Right lobe of liver (tissue), 6 donors: ENCODE data around the gene CDC42BPB. TPM values are rescaled to one million over a fixed set of nuclear protein-coding genes. Genes with fewer than 3 reads are reported as not detected.

Experiments
- ATAC-seq, 4 donors: fragments of 200-7000 bp; cut with Tn5 transposase; one replicate each; pipeline ENCODE4 v1.9.1; 2020; ENCODE audit warnings: mild to moderate bottlenecking in 4 of 4, moderate library complexity in 4 of 4
- DNase-seq, 3 donors: peaks; one replicate each; pipeline ENCODE4 v3.0.0-alpha.2; 2020
- H3K27ac ChIP-seq, 3 donors: fragments of 200-600 bp; one replicate each; pipeline ENCODE4 v1.8.0; 2022
- H3K27me3 ChIP-seq, 2 donors: fragments of 200-600 bp; one replicate each; pipeline ENCODE4 v1.8.0; 2022
- H3K36me3 ChIP-seq, 4 donors: fragments of 200-600 bp; sonication (generic) in 1 of 4; one replicate each; pipeline versions ENCODE4 v1.5.1 to v1.8.0; 2017 to 2022; ENCODE audit warnings: control low read depth in 1 of 4
- H3K4me1 ChIP-seq, 4 donors: fragments of 200-600 bp; sonication (generic) in 1 of 4; one replicate each; pipeline versions ENCODE4 v1.5.1 to v1.8.0; 2017 to 2022; ENCODE audit warnings: control low read depth in 1 of 4
- H3K4me3 ChIP-seq, 3 donors: fragments of 200-600 bp; one replicate each; pipeline ENCODE4 v1.8.0; 2022
- H3K9me3 ChIP-seq, 4 donors: fragments of 200-600 bp; sonication (generic) in 1 of 4; one replicate each; pipeline versions ENCODE4 v1.5.1 to v1.8.0; 2017 to 2022; ENCODE audit warnings: control low read depth in 1 of 4
- CTCF ChIP-seq, 4 donors: fragments of 200-600 bp in 3 of 4; fragments of 450-650 bp in 1 of 4; IDR thresholded peaks; one replicate each; pipeline versions ENCODE4 v1.5.1 to v1.8.0; 2016 to 2022; ENCODE audit warnings: antibody characterized with exemption in 4 of 4, mild to moderate bottlenecking in 2 of 4
- POLR2A ChIP-seq: fragments of 450-650 bp; IDR thresholded peaks from one replicate; pipeline ENCODE4 v1.6.1; 2017; ENCODE audit warnings: antibody characterized with exemption, mild to moderate bottlenecking
- WGBS: methylation state at CpG from one replicate; pipeline ENCODE4 v1.1.6; 2018; ENCODE audit warnings: low coverage, low lambda C conversion rate; ENCODE audit not compliant: insufficient coverage; ENCODE audit errors: missing lambda C conversion rate; 5-methylcytosine and 5-hydroxymethylcytosine counted together
- intact Hi-C, 2 donors: fragments of 100-400 bp; cut with DNase I; formaldehyde crosslinking; loops; one replicate each; pipeline versions ENCODE4 v1.11.2 to v1.14.1; 2022
- total RNA-seq, 6 experiments: library from RNA; depleted of rRNA in 2 of 6; stranded (reverse); fragments of >200 nt in 2 of 6; fragmentation: NEBNext Ultra II Directional in 3 of 6; extraction: Animal tissue kit (Norgen Biotek cat#: 25700) in 3 of 6; gene quantifications; one replicate each; pipeline versions ENCODE4 v1.1.0 to v1.2.4, GENCODE V29; 2016 to 2023
- donor health status: DM: no; HTN: yes; CAD: no.
- donor health status: DM: no; HTN: no; CAD: no.
- donor health status: DM: no; HTN: no; CAD: no.
- donor health status: DM: no; HTN: yes; CAD: no.
- donor health status: DM: no; HTN: yes; CAD: no.

The CDC42BPB gene
- total RNA-seq, 6 experiments from 2014 or later: 38.4 to 55.5 (median 43.0) TPM

DNA sequence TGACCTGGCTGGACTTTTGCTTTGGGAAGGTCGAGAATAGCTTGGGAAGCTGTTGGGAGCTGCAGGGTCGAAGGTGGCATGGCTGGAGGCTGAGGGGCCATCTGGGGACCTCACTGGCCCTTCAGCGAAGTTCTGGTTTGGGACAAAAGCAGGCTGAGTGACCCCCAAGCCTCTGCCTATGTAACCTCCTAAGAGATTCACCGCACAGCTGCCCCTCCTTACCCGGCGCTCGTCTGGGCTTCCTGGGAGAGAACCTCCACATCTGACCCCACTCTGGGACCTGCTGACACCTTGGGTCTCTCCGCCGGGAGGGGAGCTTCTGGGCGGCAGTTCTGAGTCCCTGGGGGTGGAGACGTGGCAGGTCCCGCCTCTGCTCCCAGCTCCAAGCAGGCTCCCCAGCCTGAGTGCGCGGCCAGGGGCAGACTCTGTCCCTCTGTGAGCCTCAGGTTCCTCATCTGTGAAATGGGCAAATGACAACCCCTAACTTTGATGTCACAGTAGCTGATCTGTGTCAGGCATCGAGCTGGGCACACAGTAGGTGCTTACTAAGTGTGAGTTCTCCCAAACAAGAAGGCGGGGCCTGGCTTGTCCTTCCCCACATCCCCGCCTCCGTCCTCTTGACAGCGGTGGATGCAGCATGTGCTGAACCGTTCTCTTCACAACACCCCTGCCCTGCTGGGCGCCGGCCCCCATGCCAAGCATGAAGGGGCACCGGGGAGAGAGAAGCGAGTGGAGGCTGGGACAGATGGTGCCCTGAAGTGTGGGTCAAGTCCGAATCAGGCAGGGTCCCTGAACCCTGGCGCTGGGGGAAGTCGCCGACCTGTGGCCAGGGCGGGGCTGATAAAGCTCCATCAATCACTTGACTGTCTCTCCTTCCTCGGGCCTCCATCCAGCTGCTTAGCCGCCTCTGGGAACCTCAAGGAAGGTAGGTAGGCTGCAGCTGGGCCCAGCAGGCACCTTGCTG lies 40.9 kb upstream of the CDC42BPB start:
- peak; percentile 27 to 42 (median 40) for ATAC-seq
- peaks cover 0 to 58% (median 18%) of the 10 kb centered on the region in 4 donors for H3K4me1 ChIP-seq
- H3K9me3 ChIP-seq: no peaks in the 10 kb centered on the region
- intact Hi-C loops: no loop called here
- peak overlapping the region; percentile 22 to 95 (median 69) for H3K27ac ChIP-seq
- DNase-seq: peak; percentile 67 to 86 (median 79)
- 45% methylated on average over 7 of the region's 31 CpGs for WGBS
- H3K27me3 ChIP-seq: no peaks in the 10 kb centered on the region
- TF ChIP-seq POLR2A: no peak
- H3K4me3 ChIP-seq: peak overlapping the region; percentile 37 to 63 (median 46)
- H3K36me3 ChIP-seq: peaks cover 0 to 7% (median 0%) of the 10 kb centered on the region in 4 donors

DNA sequence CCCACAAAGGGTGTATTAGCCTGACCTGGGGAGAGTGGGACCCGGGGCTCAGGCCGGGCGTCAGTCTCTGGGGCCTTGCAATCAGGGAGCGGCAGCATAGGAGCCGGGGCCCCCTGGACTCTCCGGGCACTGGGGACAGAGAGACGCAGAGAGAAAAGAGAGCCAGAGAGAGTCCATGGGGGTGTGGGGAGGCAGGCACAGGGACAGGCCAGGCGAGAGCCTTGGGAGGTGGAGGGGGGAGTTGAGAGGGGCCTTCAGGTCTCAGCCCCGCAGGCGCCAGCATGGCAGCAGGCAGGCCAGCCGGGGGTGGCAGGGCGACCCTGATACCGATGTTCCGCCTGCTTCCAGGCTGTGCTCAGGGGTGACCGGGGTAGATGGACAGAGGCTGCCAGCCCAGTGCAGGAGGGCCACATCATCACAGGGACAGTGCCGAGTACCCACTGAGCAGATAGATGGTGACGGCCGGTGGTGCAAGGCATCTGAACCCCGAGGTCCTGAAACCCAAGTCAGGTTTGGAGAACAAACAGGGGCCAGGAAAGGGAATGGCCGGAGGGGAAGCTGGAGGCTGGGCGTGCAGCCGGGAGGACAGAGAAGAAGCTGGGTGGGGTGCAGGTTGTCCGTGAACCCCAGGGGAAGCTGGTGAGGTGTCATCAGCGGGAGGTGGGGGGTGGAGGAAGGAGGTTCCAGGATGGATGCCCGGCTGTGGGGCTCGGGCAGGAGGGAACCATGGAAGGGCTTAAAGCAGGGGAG lies 40.1 kb upstream of the CDC42BPB start:
- no peaks in the 10 kb centered on the region for H3K9me3 ChIP-seq
- peak overlapping the region; percentile 37 to 63 (median 46) for H3K4me3 ChIP-seq
- no peaks in the 10 kb centered on the region for H3K27me3 ChIP-seq
- WGBS: 47% methylated on average over 7 of the region's 26 CpGs
- ATAC-seq (no peak), DNase-seq (peak in 2 of 3 donors; percentile 39 to 59)
- H3K4me1 ChIP-seq: peaks cover 0 to 50% (median 18%) of the 10 kb centered on the region in 4 donors
- TF ChIP-seq POLR2A (no peak), CTCF (IDR thresholded peaks at IDR 0.05) (no peak)
- intact Hi-C loops: no loop called here
- peaks cover 0 to 5% (median 0%) of the 10 kb centered on the region in 4 donors for H3K36me3 ChIP-seq
- peak overlapping the region in 2 of 3 donors; percentile 69 to 95 for H3K27ac ChIP-seq

DNA sequence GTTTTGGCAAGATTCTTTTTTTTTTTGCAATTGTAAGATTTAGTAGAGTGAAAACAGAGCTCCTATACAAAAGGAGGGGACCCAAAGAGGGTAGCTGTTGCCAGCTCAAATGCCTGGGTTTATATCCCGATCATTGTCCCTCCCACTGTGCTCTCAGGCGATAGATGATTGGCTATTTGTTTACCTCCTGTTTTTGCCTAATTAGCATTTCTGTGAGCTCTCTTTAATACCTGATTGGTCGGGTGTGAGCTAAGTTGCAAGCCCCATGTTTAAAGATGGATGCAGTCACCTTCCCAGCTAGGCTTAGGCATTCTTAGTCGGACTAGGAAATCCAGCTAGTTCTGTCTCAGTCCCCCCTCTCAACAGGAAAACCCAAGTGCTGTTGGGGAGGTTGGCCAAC lies 39.0 kb upstream of the CDC42BPB start:
- Histone ChIP-seq H3K27ac (no peak overlapping the region), H3K4me3 (no peak overlapping the region), H3K27me3 (no peaks in the 10 kb centered on the region), H3K4me1 (peaks cover 0 to 47% (median 15%) of the 10 kb centered on the region in 4 donors), H3K36me3 (no peaks in the 10 kb centered on the region), H3K9me3 (no peaks in the 10 kb centered on the region)
- intact Hi-C loops: no loop called here
- ATAC-seq: no peak
- TF ChIP-seq POLR2A: no peak
- TF ChIP-seq CTCF (IDR thresholded peaks at IDR 0.05): no peak
- 60% methylated on average over 4 of the region's 4 CpGs for WGBS
- DNase-seq: no peak

- no peaks in the 10 kb centered on the region for H3K36me3 ChIP-seq
- TF ChIP-seq CTCF (IDR thresholded peaks at IDR 0.05): no peak
- no peak for TF ChIP-seq POLR2A
- intact Hi-C loops: no loop called here
- peaks cover 0 to 44% (median 12%) of the 10 kb centered on the region in 4 donors for H3K4me1 ChIP-seq
- H3K9me3 ChIP-seq: no peaks in the 10 kb centered on the region
- peak overlapping the region; percentile 49 to 69 (median 62) for H3K4me3 ChIP-seq
- ATAC-seq (peak; percentile 1 to 24 (median 3)), DNase-seq (peak in 2 of 3 donors; percentile 38 to 60)
- H3K27ac ChIP-seq: peak overlapping the region; percentile 84 to 94 (median 91)
- 43% methylated on average over 4 of the region's 11 CpGs for WGBS
- no peaks in the 10 kb centered on the region for H3K27me3 ChIP-seq
Observed at GRCh38 chr14:103095210-103095778, 37.9 kb upstream of the CDC42BPB start.
